GM21717 (cell line): ENCODE results near the gene SLC7A1.

ENCODE experiments used
- ATAC-seq: cut with Tn5 transposase; IDR thresholded peaks from one replicate; pipeline ENCODE4 v1.9.1; 2021; ENCODE audit warnings: mild to moderate bottlenecking, moderate library complexity; ENCODE audit not compliant: unreplicated experiment

SLC7A1 gene

GRCh38 chr13:29532821-29533220 is 62.7 kb downstream of the SLC7A1 start:
- ATAC-seq: no peak

DNA sequence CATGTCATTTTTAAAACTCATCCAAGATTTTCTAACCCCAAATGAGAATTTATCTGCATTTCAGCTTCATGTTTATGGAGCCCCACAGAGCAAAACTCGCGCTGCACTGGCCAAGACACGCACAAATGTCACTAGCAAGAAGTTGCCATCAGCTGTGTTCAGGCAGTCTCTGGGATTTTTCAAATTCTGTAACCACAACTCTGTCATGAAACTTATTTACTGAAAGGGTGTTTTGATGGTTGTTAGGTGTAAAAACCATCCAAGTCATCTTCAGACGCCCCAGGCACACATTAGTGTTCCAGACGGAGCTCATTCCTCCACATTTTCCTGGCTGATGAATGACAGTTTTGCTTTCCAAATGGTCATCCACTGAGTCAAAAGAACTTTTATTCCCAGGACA is 63.4 kb downstream of the SLC7A1 start:
- ATAC-seq: no peak

GRCh38 chr13:29530901-29531300 is 64.6 kb downstream of the SLC7A1 start:
- no peak for ATAC-seq

DNA sequence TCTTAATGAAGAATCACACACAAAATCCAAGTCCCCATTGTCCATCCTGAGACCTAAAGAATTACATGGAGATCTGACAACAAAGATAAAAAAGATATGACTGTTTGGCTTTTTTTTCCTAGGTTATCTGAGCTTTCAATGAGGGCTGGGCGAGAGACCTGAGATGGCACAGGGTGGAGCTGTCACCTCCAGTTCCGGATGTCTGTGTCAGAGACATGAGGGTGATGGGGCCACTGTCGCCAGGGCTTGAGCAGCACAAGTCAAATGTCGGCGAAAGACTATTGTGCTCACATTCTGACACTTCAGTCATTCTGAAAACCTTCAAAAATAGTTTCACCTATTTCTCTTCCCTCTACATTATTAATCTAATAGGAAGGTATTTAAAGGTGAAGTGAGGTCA is 65.7 kb downstream of the SLC7A1 start:
- ATAC-seq: no peak

DNA sequence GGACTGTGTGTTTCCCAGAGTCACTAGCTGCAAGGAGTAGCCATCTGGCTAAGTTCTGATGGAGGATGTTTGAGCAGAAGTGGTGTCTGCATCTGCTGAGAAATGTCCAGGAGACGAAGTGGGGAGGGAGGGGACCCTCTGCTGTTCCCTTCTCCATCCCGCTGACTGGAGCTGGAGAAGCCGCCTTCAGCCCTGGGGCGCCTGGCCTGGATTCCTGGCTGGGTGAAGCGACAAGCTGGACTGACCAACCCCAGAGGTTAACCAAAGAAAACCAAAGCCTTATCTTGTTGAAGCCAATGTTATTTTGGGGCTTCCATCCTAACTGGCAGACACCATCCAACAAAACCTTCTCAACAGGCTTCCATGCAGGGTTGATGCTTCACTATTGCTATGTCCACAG is 67.6 kb downstream of the SLC7A1 start:
- no peak for ATAC-seq

DNA sequence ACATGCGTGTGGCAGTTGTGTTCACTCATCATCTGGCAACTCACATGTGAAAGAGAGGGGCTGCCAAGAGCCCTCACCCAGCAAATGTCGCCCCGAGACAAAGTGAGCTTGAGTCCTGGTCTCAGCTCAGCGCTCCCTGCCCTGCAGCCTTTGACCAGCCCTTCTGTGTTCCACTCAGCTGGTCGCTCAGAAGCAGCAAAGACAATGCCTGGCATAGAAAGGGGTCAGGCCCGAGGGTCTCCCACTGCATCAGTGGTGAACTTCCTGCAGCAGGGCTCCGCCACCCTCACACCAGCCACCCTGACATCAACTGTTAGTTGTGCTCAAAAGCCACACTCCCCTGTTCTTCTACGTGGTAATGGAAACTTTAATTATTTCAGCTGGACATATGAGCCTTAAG is 68.0 kb downstream of the SLC7A1 start:
- ATAC-seq: no peak

GRCh38 chr13:29526741-29527140 is 68.7 kb downstream of the SLC7A1 start:
- ATAC-seq: no peak

DNA sequence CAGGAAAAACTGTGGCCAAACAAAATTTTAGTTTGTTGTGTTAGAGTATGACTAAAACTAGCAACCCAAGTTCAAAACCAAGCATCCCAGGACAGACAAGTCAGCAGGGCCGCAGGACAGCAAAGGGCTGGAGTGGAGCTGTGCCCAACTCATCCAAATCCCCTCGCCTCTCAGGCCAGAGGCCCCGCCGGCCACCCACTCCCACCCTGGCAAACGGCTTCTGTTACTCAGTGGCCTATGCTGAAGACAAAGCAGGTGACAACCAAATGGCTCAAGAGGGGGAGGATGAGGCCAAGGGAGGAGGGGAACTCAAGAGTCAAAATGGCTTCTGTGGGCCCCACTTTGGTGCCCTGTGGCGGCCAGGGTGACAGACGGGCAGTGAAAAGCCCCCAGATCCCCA is 69.7 kb downstream of the SLC7A1 start:
- no peak for ATAC-seq

GRCh38 chr13:29524641-29525040 is 70.8 kb downstream of the SLC7A1 start:
- ATAC-seq: no peak

GRCh38 chr13:29524176-29524575 is 71.3 kb downstream of the SLC7A1 start:
- ATAC-seq: no peak

- no peak for ATAC-seq
Observed at GRCh38 chr13:29523199-29523961, 72.1 kb downstream of the SLC7A1 start.

DNA sequence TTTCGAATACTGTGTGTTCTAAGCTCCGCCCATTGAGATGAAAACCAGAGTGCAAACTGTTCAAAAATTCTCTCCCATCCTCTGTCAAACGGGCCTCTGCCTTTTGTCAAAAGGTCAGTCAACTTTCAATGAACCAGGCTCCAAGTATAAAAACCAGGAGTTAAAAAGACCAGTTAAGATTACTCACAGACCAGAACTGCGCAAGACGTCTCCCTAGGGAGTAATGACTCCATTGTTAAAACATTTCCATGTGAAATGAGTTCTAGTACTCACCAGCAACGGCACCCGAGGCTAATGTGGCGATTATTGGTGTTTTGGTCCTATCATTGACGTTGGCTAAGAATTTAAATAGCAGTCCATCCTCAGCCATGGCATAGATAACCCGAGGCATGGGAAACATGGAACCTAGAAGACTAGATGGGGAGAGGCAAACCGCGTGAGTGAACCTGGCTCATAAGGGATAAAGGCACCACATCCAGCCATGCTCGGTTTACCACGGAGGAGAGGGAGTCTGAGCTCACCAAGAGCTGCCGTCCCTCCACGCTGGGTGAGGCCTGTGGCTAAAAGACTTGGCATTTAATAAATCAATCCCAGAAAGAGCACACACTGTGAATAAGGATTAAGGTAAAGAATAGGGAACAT is 73.3 kb downstream of the SLC7A1 start:
- no peak for ATAC-seq

GRCh38 chr13:29521336-29521735 is 74.2 kb downstream of the SLC7A1 start:
- no peak for ATAC-seq

GRCh38 chr13:29520671-29521070 is 74.8 kb downstream of the SLC7A1 start:
- no peak for ATAC-seq

DNA sequence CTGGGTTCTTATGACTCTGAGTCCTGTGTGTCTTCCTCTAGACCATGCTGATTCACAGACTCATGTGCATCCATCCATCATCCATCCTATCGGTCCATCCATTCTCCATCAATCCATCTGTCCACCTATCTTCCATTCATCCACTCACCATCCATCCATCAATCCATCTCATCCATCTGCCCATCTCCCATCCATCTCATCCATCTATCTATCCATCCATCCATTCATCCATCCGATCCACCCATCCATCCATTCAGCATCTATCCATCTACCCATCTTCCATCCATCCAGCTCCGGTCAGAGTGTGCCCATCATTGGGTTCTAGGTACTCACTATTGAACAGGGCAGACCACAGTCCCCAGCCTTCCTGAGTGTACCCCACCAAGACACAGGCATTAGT is 75.6 kb downstream of the SLC7A1 start:
- no peak for ATAC-seq

- ATAC-seq: no peak
Observed at GRCh38 chr13:29516880-29517279, 78.6 kb downstream of the SLC7A1 start.

- no peak for ATAC-seq
Observed at GRCh38 chr13:29516012-29516411, 79.5 kb downstream of the SLC7A1 start.

- no peak for ATAC-seq
Observed at GRCh38 chr13:29515372-29515771, 80.1 kb downstream of the SLC7A1 start.

- no peak for ATAC-seq
Observed at GRCh38 chr13:29514720-29515310, 80.7 kb downstream of the SLC7A1 start.

DNA sequence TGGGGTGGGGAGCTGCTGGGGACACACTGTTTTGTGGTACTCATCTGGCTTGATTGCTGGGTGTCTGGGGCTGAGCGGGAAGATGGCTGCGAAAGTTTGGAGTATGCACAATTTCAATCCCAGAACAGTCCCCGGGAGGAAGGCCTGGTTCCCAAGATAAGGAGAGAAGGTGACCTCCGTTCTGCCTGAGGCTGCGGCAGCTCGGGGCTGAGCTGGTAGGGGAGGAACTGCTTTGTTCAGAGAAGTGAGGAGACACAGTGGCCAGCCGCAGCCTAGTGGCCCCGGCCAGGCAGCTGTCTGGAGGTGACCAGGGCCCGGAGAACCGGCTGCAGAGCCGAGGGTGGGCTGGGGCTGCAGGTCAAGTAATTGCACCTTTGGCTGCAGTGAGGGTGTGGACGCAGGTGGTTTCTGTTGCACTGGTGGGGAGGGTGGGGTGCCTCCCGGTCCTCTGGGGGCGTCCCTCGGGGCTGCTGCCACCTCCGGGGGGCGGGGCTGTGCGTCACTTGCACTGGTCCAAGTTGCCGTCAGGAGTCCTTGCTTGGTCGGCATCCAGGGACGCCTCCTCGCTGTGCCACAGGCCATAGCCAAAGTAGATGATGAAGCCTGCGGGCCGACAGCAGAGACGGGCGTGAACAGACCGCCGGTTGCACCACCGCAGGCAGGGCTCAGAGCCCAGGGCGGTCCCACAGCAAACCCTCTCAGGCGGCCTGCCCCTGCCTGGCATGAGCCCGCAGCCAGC is 81.3 kb downstream of the SLC7A1 start:
- ATAC-seq: no peak
